HL-60 (cell line): ENCODE data around the gene SLC23A2.

Experiments used
- DNase-seq, 2 experiments: peaks; one replicate each; pipeline ENCODE4 v3.0.0-alpha.2; 2010 to 2020; ENCODE audit warnings: low read depth in 1 of 2, low spot score in 1 of 2
- H3K27ac ChIP-seq: fragments of 250-450 bp; sonication (Bioruptor Pico); replicated peaks from 2 replicates; pipeline ENCODE4 v1.5.1; 2020; ENCODE audit warnings: mild to moderate bottlenecking, moderate library complexity
- H3K27me3 ChIP-seq: fragments of 250-450 bp; sonication (Bioruptor Pico); 2 replicates; pipeline ENCODE4 v1.5.1; 2021; ENCODE audit warnings: mild to moderate bottlenecking, moderate library complexity; ENCODE audit not compliant: insufficient read depth, poor library complexity, severe bottlenecking
- H3K4me3 ChIP-seq: replicated peaks from 2 replicates; pipeline ENCODE4 v1.5.1; 2011; ENCODE audit warnings: mild to moderate bottlenecking, control low read depth, low read length; ENCODE audit not compliant: insufficient read depth
- CTCF ChIP-seq: IDR thresholded peaks from one replicate; pipeline ENCODE4 v1.5.1; 2011; ENCODE audit warnings: low read length, control low read depth, inconsistent platforms; ENCODE audit not compliant: insufficient read depth
- GABPA ChIP-seq: IDR thresholded peaks from 2 replicates; pipeline ENCODE4 v1.6.1; 2012; ENCODE audit warnings: low read depth
- POLR2AphosphoS5 ChIP-seq: IDR thresholded peaks from 2 replicates; pipeline ENCODE4 v1.6.1; 2012; ENCODE audit warnings: low read depth
- REST ChIP-seq: IDR thresholded peaks from 2 replicates; pipeline ENCODE4 v1.6.1; 2012; ENCODE audit warnings: low read depth; ENCODE audit not compliant: insufficient replicate concordance
- SPI1 ChIP-seq: IDR thresholded peaks from 2 replicates; pipeline ENCODE4 v1.6.1; 2012; ENCODE audit warnings: low read depth, mild to moderate bottlenecking, borderline replicate concordance

The SLC23A2 gene

GRCh38 chr20:4966826-4967751 is 34.2 kb downstream of the SLC23A2 start:
- peak in 1 of 2 experiments; percentile 41 for DNase-seq
- no peaks in the 10 kb centered on the region for H3K27me3 ChIP-seq
- no peak overlapping the region for H3K4me3 ChIP-seq
- TF ChIP-seq REST (no peak), SPI1 (no peak), CTCF (no peak), GABPA (no peak)
- H3K27ac ChIP-seq, result no peak overlapping the region

GRCh38 chr20:4962241-4962855 is 39.0 kb downstream of the SLC23A2 start:
- Histone ChIP-seq H3K4me3 (no peak overlapping the region), H3K27me3 (no peaks in the 10 kb centered on the region), H3K27ac (peak overlapping the region; percentile 71)
- peak; percentile 39 to 79 for DNase-seq
- TF ChIP-seq SPI1 (no peak), POLR2AphosphoS5 (no peak), REST (no peak), CTCF (no peak), GABPA (no peak)

- DNase-seq, result peak; percentile 85 to 92
- TF ChIP-seq GABPA (no peak), REST (peak; percentile 56), CTCF (no peak), SPI1 (peak; percentile 26; the same call in 1 of the 2 replicates), POLR2AphosphoS5 (peak; percentile 97)
These were observed 39.6 kb downstream of the SLC23A2 start for GRCh38 chr20:4961746-4962145.

More at GRCh38 chr20:4961746-4962145, 39.6 kb downstream of the SLC23A2 start:
- Histone ChIP-seq H3K4me3 (no peak overlapping the region), H3K27ac (peak overlapping the region; percentile 71), H3K27me3 (no peaks in the 10 kb centered on the region)
